Ovary (tissue), 9 donors: ENCODE measurements around the gene NAALADL2. TPM values are rescaled to one million over a fixed set of nuclear protein-coding genes. Genes with fewer than 3 reads are reported as not detected.
"Not testable (repeated sequence)": the region's sequence is repeated elsewhere in the genome, so short reads cannot be mapped to it uniquely, and the experiment has no call there.

Source experiments
- DNase-seq, 5 donors: peaks; one replicate each; pipeline ENCODE4 v3.0.0-alpha.2; 2019 to 2020
- H3K27ac ChIP-seq, 2 donors: fragments of 200-600 bp; one replicate each; pipeline versions ENCODE4 v1.5.1 to v1.8.0; 2019 to 2022
- H3K27me3 ChIP-seq: fragments of 200-600 bp; one replicate; pipeline ENCODE4 v1.8.0; 2022
- H3K36me3 ChIP-seq: fragments of 200-600 bp; sonication (generic); one replicate; pipeline ENCODE4 v1.5.1; 2019
- H3K4me1 ChIP-seq: one replicate; pipeline ENCODE4 v1.8.1; 2013; ENCODE audit warnings: mild to moderate bottlenecking, moderate library complexity; ENCODE audit not compliant: insufficient read depth
- H3K4me3 ChIP-seq: fragments of 200-600 bp; sonication (generic); one replicate; pipeline ENCODE4 v1.5.1; 2017
- H3K9me3 ChIP-seq, 2 donors: fragments of 200-600 bp in 1 of 2; sonication (generic) in 1 of 2; one replicate each; pipeline versions ENCODE4 v1.5.1 to v1.8.1; 2013 to 2019; ENCODE audit warnings: mild to moderate bottlenecking in 1 of 2, moderate library complexity in 1 of 2
- EP300 ChIP-seq: sonication (generic); formaldehyde crosslinking; IDR thresholded peaks from one replicate; pipeline ENCODE4 v1.6.1; 2017; ENCODE audit warnings: antibody characterized with exemption
- POLR2A ChIP-seq: fragments of 450-650 bp; IDR thresholded peaks from one replicate; pipeline ENCODE4 v1.6.1; 2017; ENCODE audit warnings: antibody characterized with exemption, mild to moderate bottlenecking, moderate library complexity
- WGBS, 3 donors: extraction: QIAGEN DNeasy Blood & Tissue Kit in 1 of 3; methylation state at CpG; one replicate each; pipeline versions ENCODE4 v1.1.5 to v1.1.7; 2013 to 2017; 5-methylcytosine and 5-hydroxymethylcytosine counted together
- intact Hi-C, 4 donors: fragments of 100-400 bp; cut with DNase I; formaldehyde crosslinking; loops; one replicate each; pipeline versions ENCODE4 v1.11.0 to v1.15.1; 2022 to 2023
- polyA plus RNA-seq, 2 donors: library from polyadenylated mRNA; stranded (reverse); fragments of 200-250 nt in 1 of 2; fragments of 350-450 nt in 1 of 2; fragmentation: Illumina TruSeq in 1 of 2; extraction: RNeasy Lipid Tissue Mini Kit (QIAGEN cat#74804) in 1 of 2; gene quantifications; one replicate each; pipeline ENCODE4 v1.2.3, GENCODE V29; 2013 to 2014
- total RNA-seq, 7 donors: library from RNA; depleted of rRNA in 2 of 7; stranded (reverse); fragments of >200 nt in 2 of 7; fragmentation: NEBNext Ultra II Directional in 3 of 7; extraction: Animal tissue kit (Norgen Biotek cat#: 25700) in 3 of 7; gene quantifications; one replicate each; pipeline versions ENCODE4 v1.1.0 to v1.2.4, GENCODE V29; 2016 to 2023
- TF ChIP-seq, protein P1 (sequence below), 3 donors: fragments of 450-650 bp in 2 of 3; fragments of 200-600 bp in 1 of 3; IDR thresholded peaks; one replicate each; pipeline versions ENCODE4 v1.5.1 to v1.8.0; 2016 to 2022; ENCODE audit warnings: antibody characterized with exemption in 3 of 3, mild to moderate bottlenecking in 1 of 3
- donor health status: DM: no; HTN: no; CAD: no; lungs with moderate emphysema.
- donor health status: DM: no; HTN: no; CAD: no.
- donor health status: Bipolar disorder and iron deficiency.
- donor health status: DM: yes; HTN: yes; CAD: no.
- donor health status: DM: no; HTN: no; CAD: no.
- donor health status: DM: yes; HTN: yes; CAD: no.

NAALADL2 gene
- total and polyA plus RNA-seq, 9 donors, result 2.3 to 29.3 (median 15.2) TPM

DNA sequence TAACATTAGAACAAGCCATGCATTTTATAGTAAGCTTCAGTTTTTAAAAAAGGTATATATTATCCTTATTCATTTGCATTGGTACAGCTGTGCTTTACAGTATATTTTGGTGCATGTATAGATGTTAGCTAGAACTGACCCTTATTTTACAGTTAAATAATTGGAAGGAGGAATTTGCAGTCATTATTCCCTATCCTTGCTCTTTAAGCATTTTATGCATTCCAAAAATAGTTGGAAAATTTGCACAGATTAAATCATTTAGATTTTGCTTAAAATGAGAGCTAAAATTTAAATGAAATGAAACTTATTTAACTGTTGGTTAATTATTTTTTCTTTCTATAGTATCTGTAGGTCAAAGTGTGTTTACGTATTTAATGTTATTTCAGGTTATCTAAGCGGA, 667.1 kb downstream of the NAALADL2 start:
- Histone ChIP-seq H3K27me3 (no peaks in the 10 kb centered on the region), H3K9me3 (no peaks in the 10 kb centered on the region), H3K4me3 (peak overlapping the region; percentile 30), H3K36me3 (no peaks in the 10 kb centered on the region), H3K27ac (no peak overlapping the region), H3K4me1 (no peaks in the 10 kb centered on the region)
- no peak for TF ChIP-seq EP300
- TF ChIP-seq, protein P1, sequence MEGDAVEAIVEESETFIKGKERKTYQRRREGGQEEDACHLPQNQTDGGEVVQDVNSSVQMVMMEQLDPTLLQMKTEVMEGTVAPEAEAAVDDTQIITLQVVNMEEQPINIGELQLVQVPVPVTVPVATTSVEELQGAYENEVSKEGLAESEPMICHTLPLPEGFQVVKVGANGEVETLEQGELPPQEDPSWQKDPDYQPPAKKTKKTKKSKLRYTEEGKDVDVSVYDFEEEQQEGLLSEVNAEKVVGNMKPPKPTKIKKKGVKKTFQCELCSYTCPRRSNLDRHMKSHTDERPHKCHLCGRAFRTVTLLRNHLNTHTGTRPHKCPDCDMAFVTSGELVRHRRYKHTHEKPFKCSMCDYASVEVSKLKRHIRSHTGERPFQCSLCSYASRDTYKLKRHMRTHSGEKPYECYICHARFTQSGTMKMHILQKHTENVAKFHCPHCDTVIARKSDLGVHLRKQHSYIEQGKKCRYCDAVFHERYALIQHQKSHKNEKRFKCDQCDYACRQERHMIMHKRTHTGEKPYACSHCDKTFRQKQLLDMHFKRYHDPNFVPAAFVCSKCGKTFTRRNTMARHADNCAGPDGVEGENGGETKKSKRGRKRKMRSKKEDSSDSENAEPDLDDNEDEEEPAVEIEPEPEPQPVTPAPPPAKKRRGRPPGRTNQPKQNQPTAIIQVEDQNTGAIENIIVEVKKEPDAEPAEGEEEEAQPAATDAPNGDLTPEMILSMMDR (IDR thresholded peaks at IDR 0.05), result no peak
- no peak for TF ChIP-seq POLR2A
- 8 to 28% (median 19%) methylated on average over 2 of the region's 2 CpGs for WGBS, 3 donors
- no peak for DNase-seq
- intact Hi-C loops, result no loop called here

DNA sequence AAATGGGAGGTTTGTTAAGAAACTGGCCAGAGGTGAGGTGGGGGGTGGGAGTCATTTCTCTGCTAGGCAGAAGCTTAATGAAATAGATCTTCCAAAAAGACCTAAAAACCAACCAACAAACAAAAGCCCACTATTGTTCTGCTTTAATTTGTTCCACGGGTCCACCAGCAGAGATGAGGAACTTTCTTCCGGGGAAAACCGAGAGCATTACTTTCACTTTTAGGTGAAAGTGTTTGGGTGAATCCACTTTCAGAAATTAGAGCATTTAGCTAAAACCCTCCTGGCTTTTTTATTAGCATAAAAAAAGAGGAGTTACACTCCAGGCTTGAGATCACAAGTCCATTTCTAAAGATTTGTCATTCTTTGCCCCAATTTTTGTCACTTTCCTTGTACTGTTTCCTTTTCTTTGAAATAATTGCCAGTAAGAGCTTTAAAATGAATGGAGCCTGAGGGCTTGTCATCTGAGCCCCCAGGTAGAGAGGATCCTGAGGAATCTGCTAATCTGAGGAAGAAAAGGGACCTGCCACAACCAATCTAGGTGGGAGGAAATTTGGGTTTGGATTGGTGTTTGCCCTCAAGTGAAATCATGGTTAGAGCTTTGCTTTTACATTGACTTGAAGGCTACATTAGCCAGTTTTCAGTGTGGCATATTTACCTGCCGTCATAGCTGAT, 667.6 kb downstream of the NAALADL2 start:
- Histone ChIP-seq H3K36me3 (no peaks in the 10 kb centered on the region), H3K27me3 (no peaks in the 10 kb centered on the region), H3K9me3 (no peaks in the 10 kb centered on the region), H3K4me1 (no peaks in the 10 kb centered on the region), H3K27ac (no peak overlapping the region), H3K4me3 (peak overlapping the region; percentile 30)
- WGBS, 3 donors, result 28 to 41% (median 29%) methylated on average over 4 of the region's 4 CpGs
- TF ChIP-seq EP300 (no peak), POLR2A (no peak)
- TF ChIP-seq, protein P1 (IDR thresholded peaks at IDR 0.05), result no peak
- intact Hi-C loops, result no loop called here
- no peak for DNase-seq

DNA sequence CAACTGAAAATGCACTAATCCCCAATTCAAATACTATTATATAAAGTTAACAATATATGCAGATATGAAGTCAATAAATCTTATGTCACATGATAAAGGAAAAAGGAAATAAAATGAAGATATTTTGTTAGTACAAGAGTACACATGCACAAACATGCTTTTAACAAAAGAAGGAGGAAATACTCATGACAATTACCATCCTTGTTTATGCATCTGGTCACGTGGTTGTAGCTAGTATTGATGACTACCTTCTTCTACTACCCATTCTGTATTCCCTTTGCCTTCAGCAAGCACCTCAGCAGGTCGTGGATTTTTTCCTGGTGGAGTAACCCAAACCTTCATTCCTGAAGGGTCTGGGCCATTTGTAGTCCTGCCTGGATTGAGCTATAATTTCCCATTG, 669.6 kb downstream of the NAALADL2 start:
- H3K4me3 ChIP-seq, intact Hi-C loops, H3K9me3 ChIP-seq, H3K27me3 ChIP-seq, H3K27ac ChIP-seq, DNase-seq, H3K36me3 ChIP-seq, H3K4me1 ChIP-seq: not testable (repeated sequence)
- WGBS, 3 donors, result 88 to 96% (median 89%) methylated on average over 2 of the region's 2 CpGs

DNA sequence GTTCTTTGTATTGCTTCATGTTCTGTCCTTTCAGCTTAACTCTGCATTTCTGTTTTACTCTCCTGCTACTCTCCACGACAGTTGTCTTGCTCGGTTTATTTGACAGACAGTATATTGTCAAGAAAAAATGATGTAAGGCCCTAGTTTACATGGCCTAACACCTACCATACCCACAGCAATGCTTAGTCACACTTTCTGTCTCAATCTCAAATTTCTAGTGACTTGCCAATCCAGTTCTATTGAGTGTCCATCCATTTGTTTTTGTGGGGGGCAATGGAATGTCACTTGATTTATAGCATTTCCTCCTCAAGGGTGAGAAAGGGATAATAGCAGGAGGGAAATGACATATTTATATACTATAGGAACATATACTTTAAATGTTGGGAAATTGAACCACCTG, 676.2 kb downstream of the NAALADL2 start:
- DNase-seq, result no peak

DNA sequence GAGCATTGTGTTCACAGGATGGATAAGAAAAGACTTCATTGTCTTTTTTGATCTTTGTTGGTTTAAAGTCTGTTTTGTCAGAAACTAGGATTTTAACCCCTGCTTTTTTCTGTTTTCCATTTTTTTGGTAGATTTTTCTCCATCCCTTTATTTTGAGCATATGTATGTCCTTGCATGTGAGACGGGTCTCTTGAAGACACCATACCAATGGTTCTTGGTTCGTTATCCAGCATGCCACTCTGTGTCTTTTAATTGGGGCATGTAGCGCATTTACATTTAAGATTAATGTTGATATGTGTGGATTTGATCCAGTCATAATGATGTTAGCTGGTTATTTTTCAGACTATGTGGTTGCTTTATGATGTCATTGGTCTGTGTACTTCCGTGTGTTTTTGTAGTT, 687.0 kb downstream of the NAALADL2 start:
- Histone ChIP-seq H3K27ac (no peak overlapping the region), H3K4me3 (no peak overlapping the region), H3K27me3 (no peaks in the 10 kb centered on the region), H3K9me3 (no peaks in the 10 kb centered on the region), H3K4me1 (no peaks in the 10 kb centered on the region), H3K36me3 (no peaks in the 10 kb centered on the region)
- 94 to 98% (median 95%) methylated on average over 4 of the region's 4 CpGs for WGBS, 3 donors
- intact Hi-C loops, result no loop called here
- no peak for DNase-seq
- TF ChIP-seq POLR2A (no peak), EP300 (no peak)
- TF ChIP-seq, protein P1 (IDR thresholded peaks at IDR 0.05), result no peak

More for the DNA sequence above, 676.2 kb downstream of the NAALADL2 start:
- Histone ChIP-seq H3K4me3 (no peak overlapping the region), H3K27me3 (no peaks in the 10 kb centered on the region), H3K36me3 (no peaks in the 10 kb centered on the region), H3K27ac (no peak overlapping the region), H3K4me1 (peaks cover 4% of the 10 kb centered on the region), H3K9me3 (no peaks in the 10 kb centered on the region)
- TF ChIP-seq EP300, result no peak
- no peak for TF ChIP-seq POLR2A
- TF ChIP-seq, protein P1 (IDR thresholded peaks at IDR 0.05), result no peak
- intact Hi-C loops, result no loop called here
- WGBS, 3 donors, result 8 to 22% (median 15%) methylated on average over 2 of the region's 2 CpGs
